ENCODE results near the gene GNB5.

Gene GNB5

GRCh38 chr15:52162876-52163275, 28.3 kb downstream of the GNB5 start:
- H3K4me3 ChIP-seq (ENCODE audit: low read length) = no peak overlapping the region
- no peaks in the 10 kb centered on the region for H3K4me1 ChIP-seq (ENCODE audit: control insufficient read depth, insufficient read depth, low read length)
- H3K27me3 ChIP-seq (ENCODE audit: control insufficient read depth, insufficient read depth, low read length) = no peaks in the 10 kb centered on the region
- no peaks in the 10 kb centered on the region for H3K36me3 ChIP-seq (ENCODE audit: control insufficient read depth, insufficient read depth, low read length)
- H3K9me3 ChIP-seq (ENCODE audit: control insufficient read depth, low read length) = no peaks in the 10 kb centered on the region
- H3K9ac ChIP-seq (ENCODE audit: low read length) = no peak overlapping the region

GRCh38 chr15:52162260-52162659, 28.9 kb downstream of the GNB5 start:
- Histone ChIP-seq H3K4me1 (ENCODE audit: control insufficient read depth, insufficient read depth, low read length) (no peaks in the 10 kb centered on the region), H3K9me3 (ENCODE audit: control insufficient read depth, low read length) (no peaks in the 10 kb centered on the region), H3K36me3 (ENCODE audit: control insufficient read depth, insufficient read depth, low read length) (no peaks in the 10 kb centered on the region)

GRCh38 chr15:52161406-52161966, 29.7 kb downstream of the GNB5 start:
- H3K9ac ChIP-seq (ENCODE audit: low read length) = no peak overlapping the region
- H3K27me3 ChIP-seq (ENCODE audit: control insufficient read depth, insufficient read depth, low read length) = no peaks in the 10 kb centered on the region
- H3K36me3 ChIP-seq (ENCODE audit: control insufficient read depth, insufficient read depth, low read length) = no peaks in the 10 kb centered on the region
- H3K4me3 ChIP-seq (ENCODE audit: low read length) = no peak overlapping the region
- no peaks in the 10 kb centered on the region for H3K9me3 ChIP-seq (ENCODE audit: control insufficient read depth, low read length)
- H3K4me1 ChIP-seq (ENCODE audit: control insufficient read depth, insufficient read depth, low read length) = no peaks in the 10 kb centered on the region

More at GRCh38 chr15:52162260-52162659, 28.9 kb downstream of the GNB5 start:
- H3K27me3 ChIP-seq (ENCODE audit: control insufficient read depth, insufficient read depth, low read length) = no peaks in the 10 kb centered on the region
- H3K4me3 ChIP-seq (ENCODE audit: low read length) = no peak overlapping the region
- H3K9ac ChIP-seq (ENCODE audit: low read length) = no peak overlapping the region

GRCh38 chr15:52159645-52160044, 31.5 kb downstream of the GNB5 start:
- H3K9me3 ChIP-seq (ENCODE audit: control insufficient read depth, low read length) = no peaks in the 10 kb centered on the region
- H3K9ac ChIP-seq (ENCODE audit: low read length) = no peak overlapping the region
- H3K4me1 ChIP-seq (ENCODE audit: control insufficient read depth, insufficient read depth, low read length) = no peaks in the 10 kb centered on the region
- no peaks in the 10 kb centered on the region for H3K27me3 ChIP-seq (ENCODE audit: control insufficient read depth, insufficient read depth, low read length)
- no peaks in the 10 kb centered on the region for H3K36me3 ChIP-seq (ENCODE audit: control insufficient read depth, insufficient read depth, low read length)
- H3K4me3 ChIP-seq (ENCODE audit: low read length) = no peak overlapping the region

GRCh38 chr15:52158084-52158765, 33.0 kb downstream of the GNB5 start:
- no peak overlapping the region for H3K4me3 ChIP-seq (ENCODE audit: low read length)
- no peak overlapping the region for H3K9ac ChIP-seq (ENCODE audit: low read length)
- H3K9me3 ChIP-seq (ENCODE audit: control insufficient read depth, low read length) = no peaks in the 10 kb centered on the region
- no peaks in the 10 kb centered on the region for H3K36me3 ChIP-seq (ENCODE audit: control insufficient read depth, insufficient read depth, low read length)
- H3K4me1 ChIP-seq (ENCODE audit: control insufficient read depth, insufficient read depth, low read length) = no peaks in the 10 kb centered on the region
- H3K27me3 ChIP-seq (ENCODE audit: control insufficient read depth, insufficient read depth, low read length) = no peaks in the 10 kb centered on the region

GRCh38 chr15:52155878-52156277, 35.3 kb downstream of the GNB5 start:
- Histone ChIP-seq H3K36me3 (ENCODE audit: control insufficient read depth, insufficient read depth, low read length) (peaks cover 4% of the 10 kb centered on the region), H3K4me3 (ENCODE audit: low read length) (no peak overlapping the region), H3K4me1 (ENCODE audit: control insufficient read depth, insufficient read depth, low read length) (peaks cover 8% of the 10 kb centered on the region), H3K9me3 (ENCODE audit: control insufficient read depth, low read length) (no peaks in the 10 kb centered on the region), H3K9ac (ENCODE audit: low read length) (no peak overlapping the region), H3K27me3 (ENCODE audit: control insufficient read depth, insufficient read depth, low read length) (no peaks in the 10 kb centered on the region)

- H3K4me1 ChIP-seq (ENCODE audit: control insufficient read depth, insufficient read depth, low read length) = peaks cover 15% of the 10 kb centered on the region
- no peak overlapping the region for H3K4me3 ChIP-seq (ENCODE audit: low read length)
- peaks cover 4% of the 10 kb centered on the region for H3K36me3 ChIP-seq (ENCODE audit: control insufficient read depth, insufficient read depth, low read length)
- no peak overlapping the region for H3K9ac ChIP-seq (ENCODE audit: low read length)
- H3K9me3 ChIP-seq (ENCODE audit: control insufficient read depth, low read length) = no peaks in the 10 kb centered on the region
- no peaks in the 10 kb centered on the region for H3K27me3 ChIP-seq (ENCODE audit: control insufficient read depth, insufficient read depth, low read length)
Measured at GRCh38 chr15:52154896-52155865, 36.0 kb downstream of the GNB5 start.

GRCh38 chr15:52153900-52154895, 37.0 kb downstream of the GNB5 start:
- Histone ChIP-seq H3K9me3 (ENCODE audit: control insufficient read depth, low read length) (no peaks in the 10 kb centered on the region), H3K36me3 (ENCODE audit: control insufficient read depth, insufficient read depth, low read length) (peaks cover 4% of the 10 kb centered on the region), H3K27me3 (ENCODE audit: control insufficient read depth, insufficient read depth, low read length) (no peaks in the 10 kb centered on the region), H3K9ac (ENCODE audit: low read length) (no peak overlapping the region), H3K4me3 (ENCODE audit: low read length) (no peak overlapping the region), H3K4me1 (ENCODE audit: control insufficient read depth, insufficient read depth, low read length) (peaks cover 23% of the 10 kb centered on the region)

- Histone ChIP-seq H3K27me3 (ENCODE audit: control insufficient read depth, insufficient read depth, low read length) (no peaks in the 10 kb centered on the region), H3K36me3 (ENCODE audit: control insufficient read depth, insufficient read depth, low read length) (peaks cover 4% of the 10 kb centered on the region), H3K9me3 (ENCODE audit: control insufficient read depth, low read length) (no peaks in the 10 kb centered on the region), H3K9ac (ENCODE audit: low read length) (no peak overlapping the region), H3K4me3 (ENCODE audit: low read length) (no peak overlapping the region), H3K4me1 (ENCODE audit: control insufficient read depth, insufficient read depth, low read length) (peaks cover 30% of the 10 kb centered on the region)
Measured at GRCh38 chr15:52151353-52151752, 39.8 kb downstream of the GNB5 start.

- no peaks in the 10 kb centered on the region for H3K27me3 ChIP-seq (ENCODE audit: control insufficient read depth, insufficient read depth, low read length)
- H3K9ac ChIP-seq (ENCODE audit: low read length) = no peak overlapping the region
- H3K36me3 ChIP-seq (ENCODE audit: control insufficient read depth, insufficient read depth, low read length) = peaks cover 4% of the 10 kb centered on the region
- peaks cover 30% of the 10 kb centered on the region for H3K4me1 ChIP-seq (ENCODE audit: control insufficient read depth, insufficient read depth, low read length)
- no peaks in the 10 kb centered on the region for H3K9me3 ChIP-seq (ENCODE audit: control insufficient read depth, low read length)
- no peak overlapping the region for H3K4me3 ChIP-seq (ENCODE audit: low read length)
Measured at GRCh38 chr15:52150871-52151270, 40.3 kb downstream of the GNB5 start.

GRCh38 chr15:52150043-52150825, 41.0 kb downstream of the GNB5 start:
- Histone ChIP-seq H3K27me3 (ENCODE audit: control insufficient read depth, insufficient read depth, low read length) (no peaks in the 10 kb centered on the region), H3K4me1 (ENCODE audit: control insufficient read depth, insufficient read depth, low read length) (peaks cover 30% of the 10 kb centered on the region), H3K4me3 (ENCODE audit: low read length) (no peak overlapping the region), H3K9me3 (ENCODE audit: control insufficient read depth, low read length) (no peaks in the 10 kb centered on the region), H3K9ac (ENCODE audit: low read length) (no peak overlapping the region), H3K36me3 (ENCODE audit: control insufficient read depth, insufficient read depth, low read length) (peaks cover 4% of the 10 kb centered on the region)
